OCI-LY3 (cell line): ENCODE results near the gene LSM14A.

Experiments
- EZH2phosphoT487 ChIP-seq: fragments of 200-600 bp; shearing (Covaris generic); IDR thresholded peaks from 2 replicates; pipeline ENCODE4 v1.6.1; 2018; ENCODE audit warnings: antibody characterized with exemption, mixed run types, low read depth
- TF ChIP-seq, protein P1 (sequence below): fragments of 200-600, 300-600 bp; sonication (generic); IDR thresholded peaks from 2 replicates; pipeline ENCODE4 v1.5.1; 2014; ENCODE audit warnings: antibody characterized with exemption, low read length, low read depth

GRCh38 chr19:34237283-34237682 is 65.0 kb downstream of the LSM14A start:
- TF ChIP-seq, protein P1, sequence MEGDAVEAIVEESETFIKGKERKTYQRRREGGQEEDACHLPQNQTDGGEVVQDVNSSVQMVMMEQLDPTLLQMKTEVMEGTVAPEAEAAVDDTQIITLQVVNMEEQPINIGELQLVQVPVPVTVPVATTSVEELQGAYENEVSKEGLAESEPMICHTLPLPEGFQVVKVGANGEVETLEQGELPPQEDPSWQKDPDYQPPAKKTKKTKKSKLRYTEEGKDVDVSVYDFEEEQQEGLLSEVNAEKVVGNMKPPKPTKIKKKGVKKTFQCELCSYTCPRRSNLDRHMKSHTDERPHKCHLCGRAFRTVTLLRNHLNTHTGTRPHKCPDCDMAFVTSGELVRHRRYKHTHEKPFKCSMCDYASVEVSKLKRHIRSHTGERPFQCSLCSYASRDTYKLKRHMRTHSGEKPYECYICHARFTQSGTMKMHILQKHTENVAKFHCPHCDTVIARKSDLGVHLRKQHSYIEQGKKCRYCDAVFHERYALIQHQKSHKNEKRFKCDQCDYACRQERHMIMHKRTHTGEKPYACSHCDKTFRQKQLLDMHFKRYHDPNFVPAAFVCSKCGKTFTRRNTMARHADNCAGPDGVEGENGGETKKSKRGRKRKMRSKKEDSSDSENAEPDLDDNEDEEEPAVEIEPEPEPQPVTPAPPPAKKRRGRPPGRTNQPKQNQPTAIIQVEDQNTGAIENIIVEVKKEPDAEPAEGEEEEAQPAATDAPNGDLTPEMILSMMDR: no peak
- TF ChIP-seq EZH2phosphoT487: no peak
